Lower leg skin (tissue), 3 donors: ENCODE data around the gene LIMK2.

Experiments used
- CTCF ChIP-seq, 3 donors: fragments of 450-650 bp; IDR thresholded peaks; one replicate each; pipeline ENCODE4 v1.5.1; 2016; ENCODE audit warnings: antibody characterized with exemption in 3 of 3, mild to moderate bottlenecking in 3 of 3, moderate library complexity in 2 of 3
- POLR2A ChIP-seq, 2 donors: fragments of 450-650 bp; IDR thresholded peaks; one replicate each; pipeline ENCODE4 v1.6.1; 2016 to 2017; ENCODE audit warnings: antibody characterized with exemption in 2 of 2, mild to moderate bottlenecking in 1 of 2, moderate library complexity in 1 of 2

- TF ChIP-seq CTCF (IDR thresholded peaks at IDR 0.05) (no peak), POLR2A (IDR thresholded peaks at IDR 0.05) (no peak)
Observed at GRCh38 chr22:31253949-31254348, 41.9 kb downstream of the LIMK2 start.
